HEK293 (cell line): Measurements from ENCODE around the gene OAF.

Experiments used
- CTCF ChIP-seq: fragments of 450-650 bp; formaldehyde crosslinking; IDR thresholded peaks from 2 replicates; pipeline ENCODE4 v1.5.1; 2016; ENCODE audit warnings: missing biosample characterization, missing genetic modification characterization
- REPIN1 ChIP-seq: fragments of 450-650 bp; formaldehyde crosslinking; IDR thresholded peaks from 2 replicates; pipeline ENCODE4 v1.5.1; 2017; ENCODE audit warnings: missing biosample characterization, missing genetic modification characterization, low read depth
- REST ChIP-seq: fragments of 450-650 bp; formaldehyde crosslinking; IDR thresholded peaks from 2 replicates; pipeline ENCODE4 v1.5.1; 2016; ENCODE audit warnings: missing biosample characterization, missing genetic modification characterization
- YY1 ChIP-seq: fragments of 450-650 bp; formaldehyde crosslinking; IDR thresholded peaks from 2 replicates; pipeline ENCODE4 v1.5.1; 2018; ENCODE audit warnings: missing biosample characterization, missing genetic modification characterization
- ZBTB20 ChIP-seq: fragments of 450-650 bp; formaldehyde crosslinking; IDR thresholded peaks from 2 replicates; pipeline ENCODE4 v1.5.1; 2016; ENCODE audit warnings: missing biosample characterization, missing genetic modification characterization
- ZNF416 ChIP-seq: fragments of 450-650 bp; formaldehyde crosslinking; IDR thresholded peaks from 2 replicates; pipeline ENCODE4 v1.5.1; 2016; ENCODE audit warnings: missing biosample characterization, missing genetic modification characterization
- ZNF473 ChIP-seq: fragments of 450-650 bp; formaldehyde crosslinking; IDR thresholded peaks from 2 replicates; pipeline ENCODE4 v1.5.1; 2017; ENCODE audit warnings: missing biosample characterization, missing genetic modification characterization
- ZSCAN30 ChIP-seq: fragments of 450-650 bp; IDR thresholded peaks from 2 replicates; pipeline ENCODE4 v1.5.1; 2018; ENCODE audit warnings: missing biosample characterization, mild to moderate bottlenecking, missing genetic modification characterization, moderate library complexity

- no peak for TF ChIP-seq YY1
- no peak for TF ChIP-seq ZNF416 (tag by site-specific recombination)
- TF ChIP-seq REST (tag by site-specific recombination) = no peak
- TF ChIP-seq CTCF (tag by site-specific recombination) = no peak
- TF ChIP-seq ZNF473 (tag by site-specific recombination) = no peak
- TF ChIP-seq ZSCAN30 (tag by site-specific recombination) = no peak
- TF ChIP-seq REPIN1 (tag by site-specific recombination) = no peak
- TF ChIP-seq ZBTB20 (tag by site-specific recombination) = no peak
These were observed 50.5 kb downstream of the OAF start for GRCh38 chr11:120261321-120261720.
